HCT116 (cell line): ENCODE data around the gene DYNLL2. TPM values are rescaled to one million over a fixed set of nuclear protein-coding genes. Genes with fewer than 3 reads are reported as not detected.

Experiments used
- ATAC-seq: fragments of 200-7000 bp; cut with Tn5 transposase; 2 replicates; pipeline ENCODE4 v1.9.1; 2020; ENCODE audit warnings: mild to moderate bottlenecking, moderate library complexity
- BruUV-seq: library from RNA; stranded (reverse); fragments of 400-500 nt; replicated peaks from 2 replicates; lab custom pipeline; 2021; lab: Mats Ljungman, UMichigan
- CTCF ChIA-PET: fragments of 300-600 bp; sonication (Branson Sonifier 250); formaldehyde crosslinking; loops from one replicate; lab custom pipeline; 2021; ENCODE audit warnings: antibody characterized with exemption; lab: Charles Lee
- POLR2A ChIA-PET: fragments of 300-600, 350-600 bp; sonication (Branson Sonifier 250); formaldehyde crosslinking; loops from one replicate; lab custom pipeline; 2021; ENCODE audit warnings: antibody characterized with exemption; lab: Charles Lee
- RAD21 ChIA-PET, 2 experiments: fragments of 300-600 bp; sonication (Branson Sonifier 250); formaldehyde crosslinking; loops; one replicate each; lab custom pipeline; 2023; ENCODE audit warnings: low total read pairs in 2 of 2; ENCODE audit not compliant: uncharacterized antibody in 2 of 2, unreplicated experiment in 2 of 2, low non-redundant PET in 1 of 2; lab: Charles Lee
- DNase-seq: peaks from one replicate; pipeline ENCODE4 v3.0.0-alpha.2; 2010; ENCODE audit warnings: low read depth, low spot score
- H2AFZ ChIP-seq: fragments of 200-600 bp; shearing (Covaris generic), sonication (generic); 2 replicates; pipeline ENCODE4 v1.6.1; 2017; ENCODE audit warnings: low read depth, mixed run types, mixed read lengths, antibody characterized with exemption, low read length; ENCODE audit not compliant: poor library complexity, severe bottlenecking
- H3K27ac ChIP-seq: 2 replicates; pipeline ENCODE4 v1.5.1; 2012; ENCODE audit warnings: low read depth, low read length
- H3K27me3 ChIP-seq: fragments of 200-600 bp; sonication (generic); 2 replicates; pipeline ENCODE4 v1.6.1; 2016; ENCODE audit warnings: mixed run types, low read length, mixed read lengths; ENCODE audit not compliant: insufficient read depth
- H3K36me3 ChIP-seq, 2 experiments: fragments of 200-500 bp in 1 of 2; fragments of 200-600 bp in 1 of 2; sonication (Bioruptor generic) in 1 of 2; sonication (generic) in 1 of 2; 2 replicates each; pipeline versions ENCODE4 v1.5.1 to v1.6.1; 2014 to 2016; ENCODE audit warnings: low read length in 2 of 2, inconsistent platforms in 1 of 2, mixed read lengths in 1 of 2, mixed run types in 1 of 2; ENCODE audit not compliant: insufficient read depth in 2 of 2, control insufficient read depth in 1 of 2
- H3K4me1 ChIP-seq, 2 experiments: fragments of 200-600 bp in 1 of 2; sonication (generic) in 1 of 2; 2 replicates each; pipeline versions ENCODE4 v1.5.1 to v1.6.1; 2012 to 2017; ENCODE audit warnings: low read length in 2 of 2, inconsistent platforms in 1 of 2, mild to moderate bottlenecking in 1 of 2, mixed read lengths in 1 of 2, mixed run types in 1 of 2, moderate library complexity in 1 of 2; ENCODE audit not compliant: insufficient read depth in 2 of 2, control insufficient read depth in 1 of 2
- H3K4me2 ChIP-seq: fragments of 200-600 bp; sonication (generic); 2 replicates; pipeline ENCODE4 v1.6.1; 2017; ENCODE audit warnings: mixed run types, low read length, mixed read lengths
- H3K4me3 ChIP-seq, 2 experiments: fragments of 200-600 bp in 1 of 2; sonication (generic) in 1 of 2; replicated peaks in 1 of 2; 2 replicates each; pipeline ENCODE4 v1.5.1; 2011 to 2016; ENCODE audit warnings: low read length in 2 of 2, control low read depth in 1 of 2, low read depth in 1 of 2, mild to moderate bottlenecking in 1 of 2, mixed read lengths in 1 of 2, mixed run types in 1 of 2
- H3K79me2 ChIP-seq: fragments of 200-600 bp; sonication (generic); 2 replicates; pipeline ENCODE4 v1.6.1; 2017; ENCODE audit warnings: mild to moderate bottlenecking, mixed run types, low read length, moderate library complexity, mixed read lengths; ENCODE audit not compliant: insufficient read depth
- H3K9ac ChIP-seq: fragments of 200-600 bp; sonication (generic); 2 replicates; pipeline ENCODE4 v1.6.1; 2016; ENCODE audit warnings: low read length, mixed read lengths
- H3K9me2 ChIP-seq: fragments of 200-600 bp; sonication (generic), shearing (Covaris generic); 2 replicates; pipeline ENCODE4 v1.6.1; 2017; ENCODE audit warnings: mixed run types, mild to moderate bottlenecking, moderate library complexity; ENCODE audit not compliant: insufficient read depth
- H3K9me3 ChIP-seq, 2 experiments: fragments of 200-500 bp in 1 of 2; fragments of 200-600 bp in 1 of 2; sonication (Bioruptor generic) in 1 of 2; sonication (generic) in 1 of 2; 2 replicates each; pipeline ENCODE4 v1.6.1; 2014 to 2017; ENCODE audit warnings: low read length in 2 of 2, mixed read lengths in 2 of 2, inconsistent platforms in 1 of 2, low read depth in 1 of 2, mild to moderate bottlenecking in 1 of 2, mixed run types in 1 of 2, moderate library complexity in 1 of 2; ENCODE audit not compliant: control insufficient read depth in 1 of 2, insufficient read depth in 1 of 2
- H4K20me1 ChIP-seq: fragments of 200-600 bp; sonication (generic), shearing (Covaris generic); 2 replicates; pipeline ENCODE4 v1.6.1; 2017; ENCODE audit warnings: mixed run types, mild to moderate bottlenecking, moderate library complexity; ENCODE audit not compliant: insufficient read depth
- ATF3 ChIP-seq: IDR thresholded peaks from 2 replicates; pipeline ENCODE4 v1.6.1; 2012
- CEBPB ChIP-seq: IDR thresholded peaks from 2 replicates; pipeline ENCODE4 v1.6.1; 2012; ENCODE audit warnings: low read depth
- ELF1 ChIP-seq: IDR thresholded peaks from 2 replicates; pipeline ENCODE4 v1.6.1; 2012; ENCODE audit warnings: low read depth, borderline replicate concordance
- MAX ChIP-seq: IDR thresholded peaks from 2 replicates; pipeline ENCODE4 v1.6.1; 2012
- POLR2AphosphoS5 ChIP-seq: IDR thresholded peaks from 2 replicates; pipeline ENCODE4 v1.6.1; 2011; ENCODE audit warnings: mild to moderate bottlenecking, low read depth, low read length, moderate library complexity
- RAD21 ChIP-seq: IDR thresholded peaks from 2 replicates; pipeline ENCODE4 v1.6.1; 2012; ENCODE audit warnings: low read depth, mild to moderate bottlenecking
- SRF ChIP-seq: IDR thresholded peaks from 2 replicates; pipeline ENCODE4 v1.6.1; 2012; ENCODE audit warnings: low read depth
- TCF7L2 ChIP-seq: IDR thresholded peaks from 2 replicates; pipeline ENCODE4 v1.7.0; 2011; ENCODE audit warnings: borderline replicate concordance, inconsistent platforms; ENCODE audit not compliant: insufficient read depth, insufficient read length; ENCODE audit errors: extremely low read depth
- ZFX ChIP-seq: fragments of 450-650 bp; IDR thresholded peaks from 2 replicates; pipeline ENCODE4 v1.6.1; 2017
- ZNF274 ChIP-seq: fragments of 200-500 bp; sonication (Bioruptor generic); IDR thresholded peaks from 2 replicates; pipeline ENCODE4 v1.6.1; 2014; ENCODE audit warnings: mild to moderate bottlenecking, low read depth, low read length, inconsistent platforms
- intact Hi-C: fragments of 100-400 bp; cut with micrococcal nuclease; formaldehyde crosslinking; loops from 2 replicates; pipeline ENCODE4 v1.10.0; 2022
- total RNA-seq: library from RNA; stranded (reverse); gene quantifications from one replicate; pipeline ENCODE4 v1.2.1, GENCODE V29; 2021; ENCODE audit not compliant: unreplicated experiment

Gene DYNLL2
- total RNA-seq, 1 experiment from 2014 or later, result 54.9 TPM

GRCh38 chr17:58082341-58082869 lies 814 bp upstream of the DYNLL2 start:
- Histone ChIP-seq H2AFZ (peak overlapping the region; percentile 38), H3K79me2 (peaks cover 41% of the 10 kb centered on the region), H4K20me1 (peaks cover 35% of the 10 kb centered on the region; the same call in 1 of the 2 replicates), H3K36me3 (peaks cover 20 to 26% of the 10 kb centered on the region in 2 experiments), H3K9ac (peak overlapping the region; percentile 29), H3K27me3 (peaks cover 6% of the 10 kb centered on the region; the same call in 1 of the 2 replicates), H3K27ac (peak overlapping the region; percentile 51; the same call in 1 of the 2 replicates), H3K9me2 (no peaks in the 10 kb centered on the region), H3K4me1 (peaks cover 11 to 19% of the 10 kb centered on the region in 2 experiments), H3K9me3 (no peaks in the 10 kb centered on the region), H3K4me2 (peak overlapping the region; percentile 76), H3K4me3 (peak overlapping the region; percentile 29 to 41; a peak in 3 of 4 replicates)
- BruUV-seq, result no TSS peak
- ATAC-seq (no peak), DNase-seq (no peak)
- CTCF ChIA-PET, result interaction anchor here (0.6 to 1.6 kb wide), 3 partner anchors 16 to 249 kb away, joined by 3 to 7 read pairs (median 3); no protein-coding TSS in a partner anchor
- intact Hi-C loops, result loop anchor here (5.0 kb wide), 1 partner anchor 60 kb away; no protein-coding TSS in a partner anchor
- RAD21 ChIA-PET, result interaction anchor here in 1 of 2 experiments (1.2 kb wide), 1 partner anchor 222 kb away, joined by 8 read pairs; no protein-coding TSS in a partner anchor
- TF ChIP-seq ATF3 (no peak), POLR2AphosphoS5 (no peak), ZFX (no peak), TCF7L2 (no peak), SRF (no peak), ELF1 (no peak), ZNF274 (no peak), CEBPB (no peak), MAX (no peak), RAD21 (no peak)
- POLR2A ChIA-PET, result interaction anchor here (0.6 to 1.7 kb wide), 30 partner anchors 11 to 975 kb away, joined by 3 to 28 read pairs (median 4); partner anchors contain the start of genes MRPS23 and SRSF1
